Spleen (tissue), 7 donors: ENCODE data around the gene OR1L8.

Source experiments
- POLR2A ChIP-seq, 3 donors: fragments of 450-650 bp; IDR thresholded peaks; one replicate each; pipeline ENCODE4 v1.5.1; 2017; ENCODE audit warnings: antibody characterized with exemption in 3 of 3, mild to moderate bottlenecking in 1 of 3
- TF ChIP-seq, protein P1 (sequence below), 11 experiments: fragments of 200-600 bp in 7 of 11; fragments of 450-650 bp in 4 of 11; sonication (generic) in 4 of 11; IDR thresholded peaks in 8 of 11; conservative IDR thresholded peaks in 3 of 11; 1 replicate in 7 of 11; 2 replicates in 4 of 11; pipeline versions ENCODE4 v1.4.0 to v1.8.0; 2016 to 2021; ENCODE audit warnings: antibody characterized with exemption in 11 of 11, inconsistent platforms in 4 of 11, mild to moderate bottlenecking in 1 of 11
- donor health status: DM: no; HTN: no; CAD: no; lungs with moderate emphysema.
- donor health status: DM: no; HTN: no; CAD: no.
- donor health status: DM: no; HTN: no; CAD: no.

GRCh38 chr9:122536134-122536533 is 47.0 kb downstream of the OR1L8 start:
- TF ChIP-seq, protein P1, sequence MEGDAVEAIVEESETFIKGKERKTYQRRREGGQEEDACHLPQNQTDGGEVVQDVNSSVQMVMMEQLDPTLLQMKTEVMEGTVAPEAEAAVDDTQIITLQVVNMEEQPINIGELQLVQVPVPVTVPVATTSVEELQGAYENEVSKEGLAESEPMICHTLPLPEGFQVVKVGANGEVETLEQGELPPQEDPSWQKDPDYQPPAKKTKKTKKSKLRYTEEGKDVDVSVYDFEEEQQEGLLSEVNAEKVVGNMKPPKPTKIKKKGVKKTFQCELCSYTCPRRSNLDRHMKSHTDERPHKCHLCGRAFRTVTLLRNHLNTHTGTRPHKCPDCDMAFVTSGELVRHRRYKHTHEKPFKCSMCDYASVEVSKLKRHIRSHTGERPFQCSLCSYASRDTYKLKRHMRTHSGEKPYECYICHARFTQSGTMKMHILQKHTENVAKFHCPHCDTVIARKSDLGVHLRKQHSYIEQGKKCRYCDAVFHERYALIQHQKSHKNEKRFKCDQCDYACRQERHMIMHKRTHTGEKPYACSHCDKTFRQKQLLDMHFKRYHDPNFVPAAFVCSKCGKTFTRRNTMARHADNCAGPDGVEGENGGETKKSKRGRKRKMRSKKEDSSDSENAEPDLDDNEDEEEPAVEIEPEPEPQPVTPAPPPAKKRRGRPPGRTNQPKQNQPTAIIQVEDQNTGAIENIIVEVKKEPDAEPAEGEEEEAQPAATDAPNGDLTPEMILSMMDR (IDR thresholded peaks at IDR 0.05 in 8 of 11, conservative IDR thresholded peaks at IDR 0.05 in 3 of 11): no peak
- no peak for TF ChIP-seq POLR2A (IDR thresholded peaks at IDR 0.05)
